ENCODE data around the gene HSPG2.

Gene HSPG2

GRCh38 chr1:21907079-21907418 is 30.1 kb downstream of the HSPG2 start:
- POLR2A ChIA-PET, result no interaction called here
- no peak overlapping the region for H3K4me3 ChIP-seq (ENCODE audit: low read depth, low read length)
- no peak for DNase-seq (ENCODE audit: low read depth, low spot score)
- CTCF ChIA-PET, result interaction anchor here (0.6 to 1.2 kb wide), 2 partner anchors 31 to 56 kb away, joined by 3 read pairs; no protein-coding TSS in a partner anchor
- no peak for TF ChIP-seq CTCF (IDR thresholded peaks at IDR 0.05; ENCODE audit: insufficient read depth, low read length, missing control alignments)

- CTCF ChIA-PET, result interaction anchor here (1.1 to 1.5 kb wide), 3 partner anchors 57 to 510 kb away, joined by 3 read pairs; no protein-coding TSS in a partner anchor
- POLR2A ChIA-PET, result no interaction called here
- H3K4me3 ChIP-seq (ENCODE audit: low read depth, low read length), result no peak overlapping the region
Measured at GRCh38 chr1:21906173-21907078, 30.7 kb downstream of the HSPG2 start.

GRCh38 chr1:21904704-21905520 is 32.2 kb downstream of the HSPG2 start:
- no peak overlapping the region for H3K4me3 ChIP-seq (ENCODE audit: low read depth, low read length)
- ChIA-PET POLR2A (interaction anchor here (0.6 kb wide), 1 partner anchor 38 kb away, joined by 4 read pairs; no protein-coding TSS in a partner anchor), CTCF (no interaction called here)
- no peak for TF ChIP-seq CTCF (IDR thresholded peaks at IDR 0.05; ENCODE audit: insufficient read depth, low read length, missing control alignments)
- DNase-seq (ENCODE audit: low read depth, low spot score), result no peak

More at GRCh38 chr1:21906173-21907078, 30.7 kb downstream of the HSPG2 start:
- TF ChIP-seq CTCF (IDR thresholded peaks at IDR 0.05; ENCODE audit: insufficient read depth, low read length, missing control alignments), result no peak
- no peak for DNase-seq (ENCODE audit: low read depth, low spot score)

- DNase-seq (ENCODE audit: low read depth, low spot score), result no peak
- POLR2A ChIA-PET, result no interaction called here
- no peak overlapping the region for H3K4me3 ChIP-seq (ENCODE audit: low read depth, low read length)
- TF ChIP-seq CTCF (IDR thresholded peaks at IDR 0.05; ENCODE audit: insufficient read depth, low read length, missing control alignments), result no peak
- CTCF ChIA-PET, result no interaction called here
Measured at GRCh38 chr1:21904454-21904703, 32.7 kb downstream of the HSPG2 start.

GRCh38 chr1:21903638-21904453 is 33.3 kb downstream of the HSPG2 start:
- no peak for TF ChIP-seq CTCF (IDR thresholded peaks at IDR 0.05; ENCODE audit: insufficient read depth, low read length, missing control alignments)
- POLR2A ChIA-PET, result no interaction called here
- DNase-seq (ENCODE audit: low read depth, low spot score), result no peak
- CTCF ChIA-PET, result interaction anchor here (1.4 kb wide), 1 partner anchor 60 kb away, joined by 8 read pairs; no protein-coding TSS in a partner anchor
- no peak overlapping the region for H3K4me3 ChIP-seq (ENCODE audit: low read depth, low read length)
